Esophagus muscularis mucosa (tissue), 4 donors: ENCODE data around the gene GSK3B. TPM values are rescaled to one million over a fixed set of nuclear protein-coding genes. Genes with fewer than 3 reads are reported as not detected.

Experiments
- DNase-seq: peaks from one replicate; pipeline ENCODE4 v3.0.0-alpha.2; 2017; ENCODE audit errors: extremely low spot score
- H3K27ac ChIP-seq, 4 donors: fragments of 200-600 bp; sonication (generic); replicated peaks in 1 of 4; 1 replicate in 3 of 4; 2 replicates in 1 of 4; pipeline ENCODE4 v1.5.1; 2016 to 2019; ENCODE audit warnings: mild to moderate bottlenecking in 1 of 4
- H3K27me3 ChIP-seq, 4 donors: fragments of 200-600 bp; sonication (generic); one replicate each; pipeline versions ENCODE4 v1.5.1 to v1.6.0; 2016 to 2019
- H3K36me3 ChIP-seq, 4 donors: fragments of 200-600 bp; sonication (generic); one replicate each; pipeline ENCODE4 v1.5.1; 2016 to 2019
- H3K4me1 ChIP-seq, 4 donors: fragments of 200-600 bp; sonication (generic); one replicate each; pipeline ENCODE4 v1.5.1; 2016 to 2019
- H3K4me3 ChIP-seq, 4 donors: fragments of 200-600 bp; sonication (generic); 1 replicate in 2 of 4; 2 replicates in 2 of 4; pipeline ENCODE4 v1.5.1; 2016 to 2019; ENCODE audit warnings: mild to moderate bottlenecking in 4 of 4, moderate library complexity in 1 of 4
- H3K9me3 ChIP-seq, 4 donors: fragments of 200-600 bp; sonication (generic); 1 replicate in 3 of 4; 2 replicates in 1 of 4; pipeline ENCODE4 v1.5.1; 2016 to 2019
- EP300 ChIP-seq: sonication (generic); formaldehyde crosslinking; IDR thresholded peaks from one replicate; pipeline ENCODE4 v1.6.1; 2017; ENCODE audit warnings: antibody characterized with exemption
- POLR2A ChIP-seq: fragments of 450-650 bp; IDR thresholded peaks from one replicate; pipeline ENCODE4 v1.6.1; 2017; ENCODE audit warnings: antibody characterized with exemption, moderate library complexity, mild to moderate bottlenecking, low read depth
- POLR2AphosphoS5 ChIP-seq, 2 donors: sonication (generic); formaldehyde crosslinking; IDR thresholded peaks; one replicate each; pipeline ENCODE4 v1.6.1; 2017; ENCODE audit warnings: antibody characterized with exemption in 2 of 2
- WGBS: methylation state at CpG from one replicate; pipeline ENCODE4 v1.1.5; 2018; 5-methylcytosine and 5-hydroxymethylcytosine counted together
- intact Hi-C: fragments of 100-400 bp; cut with DNase I; formaldehyde crosslinking; loops from one replicate; pipeline ENCODE4 v1.15.1; 2023
- total RNA-seq, 4 donors: library from RNA; depleted of rRNA; stranded (reverse); fragments of >200 nt; gene quantifications; one replicate each; pipeline versions ENCODE4 v1.1.0 to v1.2.1, GENCODE V29; 2016
- TF ChIP-seq, protein P1 (sequence below), 3 experiments: fragments of 200-600 bp in 2 of 3; fragments of 450-650 bp in 1 of 3; sonication (generic) in 2 of 3; IDR thresholded peaks; one replicate each; pipeline ENCODE4 v1.5.1; 2017 to 2019; ENCODE audit warnings: antibody characterized with exemption in 3 of 3, mild to moderate bottlenecking in 2 of 3, moderate library complexity in 1 of 3

GSK3B gene
- total RNA-seq, 4 donors from 2014 or later, result 30.3 to 35.4 (median 31.3) TPM

GRCh38 chr3:120028271-120029047 lies 65.8 kb downstream of the GSK3B start:
- H3K4me1 ChIP-seq, result peaks cover 5 to 22% (median 22%) of the 10 kb centered on the region in 4 donors
- WGBS, result 91% methylated on average over 13 of the region's 13 CpGs
- DNase-seq, result no peak
- H3K9me3 ChIP-seq, result no peaks in the 10 kb centered on the region
- no peaks in the 10 kb centered on the region for H3K27me3 ChIP-seq
- H3K4me3 ChIP-seq, result no peak overlapping the region
- H3K27ac ChIP-seq, result no peak overlapping the region
- intact Hi-C loops, result no loop called here
- no peaks in the 10 kb centered on the region for H3K36me3 ChIP-seq
- TF ChIP-seq POLR2AphosphoS5 (IDR thresholded peaks at IDR 0.05) (no peak), EP300 (no peak), POLR2A (no peak)
- TF ChIP-seq, protein P1, sequence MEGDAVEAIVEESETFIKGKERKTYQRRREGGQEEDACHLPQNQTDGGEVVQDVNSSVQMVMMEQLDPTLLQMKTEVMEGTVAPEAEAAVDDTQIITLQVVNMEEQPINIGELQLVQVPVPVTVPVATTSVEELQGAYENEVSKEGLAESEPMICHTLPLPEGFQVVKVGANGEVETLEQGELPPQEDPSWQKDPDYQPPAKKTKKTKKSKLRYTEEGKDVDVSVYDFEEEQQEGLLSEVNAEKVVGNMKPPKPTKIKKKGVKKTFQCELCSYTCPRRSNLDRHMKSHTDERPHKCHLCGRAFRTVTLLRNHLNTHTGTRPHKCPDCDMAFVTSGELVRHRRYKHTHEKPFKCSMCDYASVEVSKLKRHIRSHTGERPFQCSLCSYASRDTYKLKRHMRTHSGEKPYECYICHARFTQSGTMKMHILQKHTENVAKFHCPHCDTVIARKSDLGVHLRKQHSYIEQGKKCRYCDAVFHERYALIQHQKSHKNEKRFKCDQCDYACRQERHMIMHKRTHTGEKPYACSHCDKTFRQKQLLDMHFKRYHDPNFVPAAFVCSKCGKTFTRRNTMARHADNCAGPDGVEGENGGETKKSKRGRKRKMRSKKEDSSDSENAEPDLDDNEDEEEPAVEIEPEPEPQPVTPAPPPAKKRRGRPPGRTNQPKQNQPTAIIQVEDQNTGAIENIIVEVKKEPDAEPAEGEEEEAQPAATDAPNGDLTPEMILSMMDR (IDR thresholded peaks at IDR 0.05), result no peak

DNA sequence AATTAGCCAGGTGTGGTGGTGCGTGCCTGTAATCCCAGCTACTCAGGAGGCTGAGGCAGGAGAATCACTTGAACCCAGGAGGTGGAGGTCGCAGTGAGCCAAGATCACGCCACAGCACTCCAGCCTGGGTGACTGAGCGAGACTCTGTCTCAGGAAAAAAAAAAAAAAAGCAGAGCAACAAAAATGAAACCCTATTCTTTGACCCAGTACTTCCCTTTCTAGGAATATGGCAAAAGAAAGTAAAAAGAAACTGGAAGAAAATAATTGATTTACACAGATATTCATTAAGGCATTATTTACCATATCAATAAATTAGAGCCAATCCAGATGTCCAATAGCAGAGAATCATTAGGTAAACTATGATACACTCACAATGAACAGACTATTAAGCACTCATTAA lies 67.0 kb downstream of the GSK3B start:
- H3K4me1 ChIP-seq, result peaks cover 5 to 32% (median 22%) of the 10 kb centered on the region in 4 donors
- H3K27me3 ChIP-seq, result no peaks in the 10 kb centered on the region
- no peak overlapping the region for H3K27ac ChIP-seq
- H3K9me3 ChIP-seq, result no peaks in the 10 kb centered on the region
- no peak for TF ChIP-seq POLR2AphosphoS5 (IDR thresholded peaks at IDR 0.05)
- TF ChIP-seq, protein P1 (IDR thresholded peaks at IDR 0.05), result no peak
- TF ChIP-seq POLR2A, result no peak
- no peak for TF ChIP-seq EP300
- 92% methylated on average over 4 of the region's 4 CpGs for WGBS
- H3K4me3 ChIP-seq, result no peak overlapping the region
- no peaks in the 10 kb centered on the region for H3K36me3 ChIP-seq
- DNase-seq, result no peak
- intact Hi-C loops, result no loop called here

DNA sequence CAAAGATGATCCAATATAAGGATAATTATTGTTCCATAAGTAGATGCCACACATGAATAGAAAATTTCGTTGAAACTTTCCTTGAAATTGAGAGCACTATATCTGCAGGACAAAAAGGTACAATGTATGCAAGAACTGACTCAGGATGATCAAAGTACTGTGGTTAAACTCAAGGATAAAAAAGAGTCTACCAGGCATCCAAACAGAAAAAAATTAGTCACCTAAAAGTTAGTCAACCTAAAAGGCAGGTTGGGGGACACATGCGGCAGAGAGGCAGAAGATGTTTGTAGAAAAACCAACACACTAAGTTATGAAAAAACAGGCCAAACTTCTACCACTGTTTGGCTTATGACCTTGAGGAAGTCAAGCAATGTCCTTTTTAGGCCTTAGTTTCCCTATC lies 68.7 kb downstream of the GSK3B start:
- Histone ChIP-seq H3K9me3 (no peaks in the 10 kb centered on the region), H3K4me1 (peaks cover 9 to 47% (median 28%) of the 10 kb centered on the region in 4 donors), H3K27ac (no peak overlapping the region), H3K36me3 (no peaks in the 10 kb centered on the region), H3K27me3 (no peaks in the 10 kb centered on the region), H3K4me3 (no peak overlapping the region)
- DNase-seq, result no peak
- intact Hi-C loops, result no loop called here
- TF ChIP-seq, protein P1 (IDR thresholded peaks at IDR 0.05), result no peak
- TF ChIP-seq EP300 (no peak), POLR2AphosphoS5 (IDR thresholded peaks at IDR 0.05) (no peak), POLR2A (no peak)
- 92% methylated on average over 2 of the region's 2 CpGs for WGBS

GRCh38 chr3:120024103-120024502 lies 70.1 kb downstream of the GSK3B start:
- no peaks in the 10 kb centered on the region for H3K36me3 ChIP-seq
- intact Hi-C loops, result no loop called here
- no peaks in the 10 kb centered on the region for H3K27me3 ChIP-seq
- no peak for TF ChIP-seq POLR2AphosphoS5 (IDR thresholded peaks at IDR 0.05)
- no peak for TF ChIP-seq EP300
- no peak for TF ChIP-seq POLR2A
- TF ChIP-seq, protein P1 (IDR thresholded peaks at IDR 0.05), result no peak
- WGBS, result 100% methylated on average over 1 of the region's 1 CpG
- no peak for DNase-seq
- H3K27ac ChIP-seq, result no peak overlapping the region
- H3K4me1 ChIP-seq, result peaks cover 14 to 46% (median 30%) of the 10 kb centered on the region in 4 donors
- H3K9me3 ChIP-seq, result no peaks in the 10 kb centered on the region
- H3K4me3 ChIP-seq, result no peak overlapping the region

GRCh38 chr3:120022729-120023128 lies 71.5 kb downstream of the GSK3B start:
- Histone ChIP-seq H3K36me3 (no peaks in the 10 kb centered on the region), H3K9me3 (no peaks in the 10 kb centered on the region), H3K27ac (no peak overlapping the region), H3K4me3 (no peak overlapping the region), H3K27me3 (no peaks in the 10 kb centered on the region), H3K4me1 (peaks cover 22 to 42% (median 30%) of the 10 kb centered on the region in 4 donors)
- no peak for DNase-seq
- TF ChIP-seq POLR2A (no peak), POLR2AphosphoS5 (IDR thresholded peaks at IDR 0.05) (no peak), EP300 (no peak)
- TF ChIP-seq, protein P1 (IDR thresholded peaks at IDR 0.05), result no peak
- intact Hi-C loops, result no loop called here
- WGBS, result 100% methylated on average over 2 of the region's 2 CpGs
